C4-2B (cell line): ENCODE data around the gene SLC25A11.

Source experiments
- CTCF ChIP-seq: fragments of 450-650 bp; conservative IDR thresholded peaks from 2 replicates; pipeline ENCODE4 v1.5.1; 2017; ENCODE audit warnings: mild to moderate bottlenecking
- ZFX ChIP-seq: fragments of 450-650 bp; IDR thresholded peaks from 2 replicates; pipeline ENCODE4 v1.6.1; 2017

- TF ChIP-seq CTCF (no peak), ZFX (no peak)
These were observed 3.1 kb upstream of the SLC25A11 start for GRCh38 chr17:4942760-4943508.
